Gastrocnemius medialis (tissue), 4 donors: ENCODE results near the gene GGPS1.

ENCODE experiments used
- CTCF ChIP-seq, 5 experiments: fragments of 450-650 bp in 3 of 5; fragments of 200-600 bp in 2 of 5; sonication (generic) in 2 of 5; IDR thresholded peaks in 4 of 5; conservative IDR thresholded peaks in 1 of 5; 1 replicate in 4 of 5; 2 replicates in 1 of 5; pipeline ENCODE4 v1.5.1; 2016 to 2019; ENCODE audit warnings: antibody characterized with exemption in 5 of 5, mild to moderate bottlenecking in 3 of 5, moderate library complexity in 3 of 5
- POLR2A ChIP-seq, 2 donors: fragments of 450-650 bp; IDR thresholded peaks; one replicate each; pipeline ENCODE4 v1.6.1; 2017; ENCODE audit warnings: antibody characterized with exemption in 2 of 2, mild to moderate bottlenecking in 2 of 2, moderate library complexity in 2 of 2

GRCh38 chr1:235313262-235313661 is 15.1 kb upstream of the GGPS1 start:
- TF ChIP-seq CTCF (IDR thresholded peaks at IDR 0.05 in 4 of 5, conservative IDR thresholded peaks at IDR 0.05 in 1 of 5) (no peak), POLR2A (IDR thresholded peaks at IDR 0.05) (no peak)
